Osteoblast (primary cell): ENCODE results near the gene DIPK1B. TPM values are rescaled to one million over a fixed set of nuclear protein-coding genes. Genes with fewer than 3 reads are reported as not detected.

Source experiments
- DNase-seq: peaks from one replicate; pipeline ENCODE4 v3.0.0; 2011; ENCODE audit warnings: low spot score, mixed read lengths; ENCODE audit not compliant: insufficient read length; ENCODE audit errors: missing footprints
- H2AFZ ChIP-seq: 2 replicates; pipeline ENCODE4 v1.6.0; 2011; ENCODE audit warnings: mild to moderate bottlenecking, low read length
- H3K27ac ChIP-seq: 2 replicates; pipeline ENCODE4 v1.5.1; 2011; ENCODE audit warnings: mild to moderate bottlenecking, low read depth, low read length, moderate library complexity
- H3K27me3 ChIP-seq: 2 replicates; pipeline ENCODE4 v1.6.0; 2012; ENCODE audit warnings: mild to moderate bottlenecking, control low read depth, inconsistent platforms, low read length, moderate library complexity; ENCODE audit not compliant: insufficient read depth
- H3K36me3 ChIP-seq: 2 replicates; pipeline ENCODE4 v1.5.1; 2011; ENCODE audit warnings: mild to moderate bottlenecking, low read length, control low read depth, moderate library complexity; ENCODE audit not compliant: insufficient read depth
- H3K4me1 ChIP-seq: 2 replicates; pipeline ENCODE4 v1.5.1; 2011; ENCODE audit warnings: mild to moderate bottlenecking, low read length, control low read depth, moderate library complexity; ENCODE audit not compliant: insufficient read depth
- H3K4me2 ChIP-seq: 2 replicates; pipeline ENCODE4 v1.6.0; 2011; ENCODE audit warnings: mild to moderate bottlenecking, low read length; ENCODE audit not compliant: insufficient read depth
- H3K4me3 ChIP-seq: fragments of 200-600 bp; sonication (generic); 3 replicates; pipeline ENCODE4 v1.5.1; 2012; ENCODE audit warnings: mild to moderate bottlenecking, low read length, inconsistent platforms; ENCODE audit not compliant: insufficient read depth
- H3K79me2 ChIP-seq: 2 replicates; pipeline ENCODE4 v1.6.0; 2012; ENCODE audit warnings: mild to moderate bottlenecking, low read length, control low read depth, inconsistent platforms; ENCODE audit not compliant: insufficient read depth
- H3K9me3 ChIP-seq: 2 replicates; pipeline ENCODE4 v1.5.1; 2011; ENCODE audit warnings: low read depth, low read length, control low read depth
- H4K20me1 ChIP-seq: 2 replicates; pipeline ENCODE4 v1.6.0; 2012; ENCODE audit warnings: mild to moderate bottlenecking, low read length, control low read depth; ENCODE audit not compliant: insufficient read depth
- CTCF ChIP-seq: IDR thresholded peaks from 2 replicates; pipeline ENCODE4 v1.5.1; 2011; ENCODE audit warnings: mild to moderate bottlenecking, low read depth, low read length, moderate library complexity; ENCODE audit errors: extremely low read depth
- total RNA-seq: library from RNA; depleted of rRNA; stranded (reverse); fragments of >200 nt; gene quantifications from 2 replicates; pipeline ENCODE4 v1.2.3, GENCODE V29; 2012

Gene DIPK1B
- not detected in 2 replicates for total RNA-seq

DNA sequence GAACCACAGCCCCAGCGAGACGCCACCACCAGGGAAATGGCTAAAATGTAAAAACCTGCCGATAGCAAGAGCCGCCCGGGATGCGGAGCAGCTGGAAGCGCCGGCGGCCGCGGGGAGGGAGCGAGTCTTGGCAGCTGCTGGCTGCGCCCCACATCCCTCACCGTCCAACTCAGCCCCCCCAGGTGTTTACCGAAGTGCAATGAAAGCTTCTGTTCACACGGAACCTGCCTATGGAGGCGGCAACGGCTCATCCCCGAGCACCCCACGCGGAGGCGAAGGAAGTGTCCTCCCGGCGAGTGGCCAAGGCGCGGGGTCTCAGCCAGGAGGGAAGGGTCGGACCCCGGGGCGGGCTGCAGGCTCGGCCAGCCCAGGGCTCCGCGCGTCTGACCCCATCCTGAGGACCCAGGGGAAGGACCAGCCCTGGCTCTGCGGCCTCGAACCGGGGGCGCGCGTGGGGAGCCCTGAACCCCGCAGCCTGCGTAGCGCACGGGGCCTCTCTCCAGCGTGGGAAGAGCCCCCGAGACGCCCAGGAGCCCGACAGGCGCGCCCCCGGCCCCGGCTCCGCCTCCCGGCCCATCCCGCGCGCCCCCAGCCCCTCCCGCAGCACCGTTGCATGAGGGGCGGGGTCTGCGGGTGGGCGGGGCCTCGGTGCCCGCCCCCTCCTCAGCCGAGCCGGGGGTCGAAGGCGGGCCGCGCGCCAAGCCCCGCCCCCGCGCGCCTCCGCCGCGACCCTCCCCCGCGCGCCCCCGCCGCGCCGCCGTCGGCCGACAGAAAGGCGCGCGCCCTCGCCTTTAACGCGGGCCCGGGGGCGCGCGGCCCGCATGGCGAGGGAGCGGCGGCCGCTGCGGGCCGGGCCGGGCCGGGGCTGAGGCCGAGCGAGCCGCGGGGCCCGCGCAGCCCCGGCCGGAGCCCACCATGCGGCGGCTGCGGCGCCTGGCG, at the start of gene DIPK1B:
DIPK1B (plus strand) TSS at position 822 of the 939 bp plus-strand sequence; CDS start at position 916, 94 bp downstream.
- peak; percentile 94 for DNase-seq
- no peaks in the 10 kb centered on the region for H4K20me1 ChIP-seq
- H3K79me2 ChIP-seq: no peaks in the 10 kb centered on the region
- H3K9me3 ChIP-seq: no peaks in the 10 kb centered on the region
- no peak within 1 kb of the TSS for H3K4me3 ChIP-seq
- no peaks in the 10 kb centered on the region for H3K36me3 ChIP-seq
- TF ChIP-seq CTCF: no peak
- H2AFZ ChIP-seq: no peak within 1 kb of the TSS
- no peak within 1 kb of the TSS for H3K4me2 ChIP-seq
- H3K27ac ChIP-seq: no peak within 1 kb of the TSS
- H3K27me3 ChIP-seq: peaks cover 22% of the 10 kb centered on the region
- H3K4me1 ChIP-seq: no peaks in the 10 kb centered on the region

DNA sequence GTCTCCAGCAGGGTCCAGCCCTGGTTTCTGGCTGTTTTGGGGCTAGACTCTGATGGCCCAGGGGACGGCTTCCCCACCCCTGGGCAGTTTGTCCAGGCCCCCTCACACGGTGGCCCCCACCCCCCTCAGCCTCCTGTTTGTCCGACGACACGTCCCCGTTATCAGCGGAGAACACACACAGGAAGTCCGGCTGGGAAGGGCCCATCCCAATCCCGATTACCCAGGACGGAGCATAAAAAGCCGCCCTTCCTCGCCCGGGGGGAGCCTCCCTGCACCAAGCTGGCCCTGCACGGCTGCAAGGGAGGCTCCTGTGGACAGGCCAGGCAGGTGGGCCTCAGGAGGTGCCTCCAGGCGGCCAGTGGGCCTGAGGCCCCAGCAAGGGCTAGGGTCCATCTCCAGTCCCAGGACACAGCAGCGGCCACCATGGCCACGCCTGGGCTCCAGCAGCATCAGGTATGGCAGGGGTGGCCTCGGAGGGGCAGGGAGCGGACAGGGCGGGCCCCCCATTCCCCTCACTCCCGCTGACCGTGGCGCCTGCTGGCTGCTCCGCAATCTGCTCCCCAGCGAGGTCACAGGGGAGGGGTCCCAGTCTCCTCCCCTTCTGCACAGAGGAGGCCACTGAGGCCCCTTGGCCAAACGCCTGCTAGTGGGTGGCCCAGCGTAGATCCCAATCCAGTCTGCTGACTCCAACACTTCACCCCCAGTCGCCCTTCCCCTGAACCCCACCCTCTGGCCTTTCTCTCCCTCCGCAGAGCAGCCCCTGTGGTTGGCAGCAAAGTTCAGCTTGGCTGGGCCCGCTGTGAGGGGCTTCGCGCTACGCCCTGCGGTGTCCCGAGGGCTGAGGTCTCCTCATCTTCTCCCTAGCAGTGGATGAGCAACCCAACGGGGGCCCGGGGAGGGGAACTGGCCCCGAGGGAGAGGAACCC, 49.5 kb upstream of the DIPK1B start, which contains the start of gene EGFL7:
EGFL7 (plus strand) TSS at position 261 of the 926 bp plus-strand sequence. CDS start 5,367 bp downstream, outside the sequence.
- peaks cover 3% of the 10 kb centered on the region for H3K4me1 ChIP-seq
- no peak within 1 kb of the TSS for H3K4me2 ChIP-seq
- no peaks in the 10 kb centered on the region for H4K20me1 ChIP-seq
- peaks cover 19% of the 10 kb centered on the region for H3K27me3 ChIP-seq
- no peak within 1 kb of the TSS for H3K4me3 ChIP-seq
- H3K36me3 ChIP-seq: no peaks in the 10 kb centered on the region
- no peaks in the 10 kb centered on the region for H3K9me3 ChIP-seq
- H2AFZ ChIP-seq: no peak within 1 kb of the TSS
- no peak for TF ChIP-seq CTCF
- no peak for DNase-seq
- no peaks in the 10 kb centered on the region for H3K79me2 ChIP-seq
- no peak within 1 kb of the TSS for H3K27ac ChIP-seq

DNA sequence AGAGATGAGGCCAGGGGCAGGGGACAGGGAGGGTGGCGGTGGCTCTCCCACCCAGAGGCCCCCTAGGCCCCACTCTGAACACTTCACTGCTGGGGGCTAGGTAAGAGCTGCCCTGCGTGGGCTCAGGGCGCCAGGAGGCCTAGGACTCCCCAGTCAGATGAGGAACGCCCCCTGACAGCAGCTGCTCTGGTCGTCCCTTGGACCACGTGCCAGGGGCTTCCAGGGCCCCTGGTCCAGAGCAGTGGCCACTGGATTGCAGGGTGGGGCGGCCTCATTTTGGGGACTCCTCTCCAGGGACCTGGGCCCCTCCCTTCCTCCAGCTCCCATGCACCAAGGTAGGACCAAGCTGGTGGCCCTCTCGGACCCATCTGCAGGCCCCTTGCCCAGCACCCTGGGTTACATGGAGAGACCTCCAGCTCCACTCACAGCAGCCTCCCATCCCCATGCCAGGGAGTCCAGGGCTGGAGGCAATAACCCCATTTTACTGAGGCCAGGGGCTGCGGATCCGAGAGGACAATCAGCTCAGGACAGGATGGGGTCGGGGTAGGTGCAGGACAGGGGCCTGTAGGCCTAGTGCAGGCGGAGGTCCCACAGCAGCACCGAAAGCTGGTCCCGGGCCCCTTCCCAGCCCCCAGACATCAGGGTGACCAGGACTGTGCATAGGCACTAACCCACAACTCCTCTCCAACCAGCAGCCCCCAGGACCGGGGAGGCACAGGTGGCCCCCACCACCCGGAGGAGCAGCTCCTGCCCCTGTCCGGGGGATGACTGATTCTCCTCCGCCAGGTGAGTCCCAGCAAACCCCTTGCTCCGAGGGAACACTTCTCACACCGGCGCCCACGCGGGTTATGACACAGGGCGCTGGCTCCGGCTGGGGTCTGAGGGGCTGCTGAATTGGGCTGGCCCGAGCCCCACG, 48.1 kb upstream of the DIPK1B start:
- Histone ChIP-seq H3K36me3 (no peaks in the 10 kb centered on the region), H3K4me2 (no peak overlapping the region), H2AFZ (no peak overlapping the region), H3K79me2 (no peaks in the 10 kb centered on the region), H3K27me3 (peaks cover 19% of the 10 kb centered on the region), H3K9me3 (no peaks in the 10 kb centered on the region), H3K27ac (no peak overlapping the region), H3K4me3 (no peak overlapping the region), H4K20me1 (no peaks in the 10 kb centered on the region), H3K4me1 (peaks cover 3% of the 10 kb centered on the region)
- no peak for DNase-seq
- no peak for TF ChIP-seq CTCF
